C4-2B (cell line): ENCODE results near the gene PCP4.

Source experiments
- H3K27ac ChIP-seq: fragments of 450-650 bp; 2 replicates; pipeline ENCODE4 v1.5.1; 2017
- ZFX ChIP-seq: fragments of 450-650 bp; IDR thresholded peaks from 2 replicates; pipeline ENCODE4 v1.6.1; 2017
- TF ChIP-seq, protein P1 (sequence below): fragments of 450-650 bp; conservative IDR thresholded peaks from 2 replicates; pipeline ENCODE4 v1.5.1; 2017; ENCODE audit warnings: mild to moderate bottlenecking

PCP4 gene

GRCh38 chr21:39842741-39843459, 24.3 kb upstream of the PCP4 start:
- no peak for TF ChIP-seq ZFX
- TF ChIP-seq, protein P1, sequence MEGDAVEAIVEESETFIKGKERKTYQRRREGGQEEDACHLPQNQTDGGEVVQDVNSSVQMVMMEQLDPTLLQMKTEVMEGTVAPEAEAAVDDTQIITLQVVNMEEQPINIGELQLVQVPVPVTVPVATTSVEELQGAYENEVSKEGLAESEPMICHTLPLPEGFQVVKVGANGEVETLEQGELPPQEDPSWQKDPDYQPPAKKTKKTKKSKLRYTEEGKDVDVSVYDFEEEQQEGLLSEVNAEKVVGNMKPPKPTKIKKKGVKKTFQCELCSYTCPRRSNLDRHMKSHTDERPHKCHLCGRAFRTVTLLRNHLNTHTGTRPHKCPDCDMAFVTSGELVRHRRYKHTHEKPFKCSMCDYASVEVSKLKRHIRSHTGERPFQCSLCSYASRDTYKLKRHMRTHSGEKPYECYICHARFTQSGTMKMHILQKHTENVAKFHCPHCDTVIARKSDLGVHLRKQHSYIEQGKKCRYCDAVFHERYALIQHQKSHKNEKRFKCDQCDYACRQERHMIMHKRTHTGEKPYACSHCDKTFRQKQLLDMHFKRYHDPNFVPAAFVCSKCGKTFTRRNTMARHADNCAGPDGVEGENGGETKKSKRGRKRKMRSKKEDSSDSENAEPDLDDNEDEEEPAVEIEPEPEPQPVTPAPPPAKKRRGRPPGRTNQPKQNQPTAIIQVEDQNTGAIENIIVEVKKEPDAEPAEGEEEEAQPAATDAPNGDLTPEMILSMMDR = no peak

DNA sequence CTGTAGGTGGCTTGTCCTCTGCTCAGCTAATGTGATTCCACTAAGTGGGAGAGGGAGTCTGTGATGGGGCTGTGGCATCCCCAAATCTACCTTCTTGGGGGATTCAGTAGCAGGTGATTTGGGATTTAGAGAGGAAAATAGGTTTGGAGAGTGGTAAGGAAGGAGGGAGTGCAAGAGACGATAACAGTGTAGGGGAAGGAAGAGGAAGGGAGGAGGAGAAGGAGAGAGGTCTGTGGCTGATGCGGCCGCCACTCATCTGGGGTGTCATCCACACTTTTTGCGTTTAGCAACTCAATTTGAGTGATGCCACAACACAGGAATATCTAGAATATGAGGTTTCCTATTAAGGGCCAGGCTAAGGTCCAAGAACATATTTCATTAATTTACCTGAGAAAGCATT, 23.8 kb upstream of the PCP4 start:
- no peak for TF ChIP-seq ZFX
- TF ChIP-seq, protein P1 = no peak
- H3K27ac ChIP-seq = no peak overlapping the region

More at GRCh38 chr21:39842741-39843459, 24.3 kb upstream of the PCP4 start:
- H3K27ac ChIP-seq = no peak overlapping the region

GRCh38 chr21:39843916-39844315, 23.3 kb upstream of the PCP4 start:
- H3K27ac ChIP-seq = no peak overlapping the region
- no peak for TF ChIP-seq ZFX
- TF ChIP-seq, protein P1 = no peak

DNA sequence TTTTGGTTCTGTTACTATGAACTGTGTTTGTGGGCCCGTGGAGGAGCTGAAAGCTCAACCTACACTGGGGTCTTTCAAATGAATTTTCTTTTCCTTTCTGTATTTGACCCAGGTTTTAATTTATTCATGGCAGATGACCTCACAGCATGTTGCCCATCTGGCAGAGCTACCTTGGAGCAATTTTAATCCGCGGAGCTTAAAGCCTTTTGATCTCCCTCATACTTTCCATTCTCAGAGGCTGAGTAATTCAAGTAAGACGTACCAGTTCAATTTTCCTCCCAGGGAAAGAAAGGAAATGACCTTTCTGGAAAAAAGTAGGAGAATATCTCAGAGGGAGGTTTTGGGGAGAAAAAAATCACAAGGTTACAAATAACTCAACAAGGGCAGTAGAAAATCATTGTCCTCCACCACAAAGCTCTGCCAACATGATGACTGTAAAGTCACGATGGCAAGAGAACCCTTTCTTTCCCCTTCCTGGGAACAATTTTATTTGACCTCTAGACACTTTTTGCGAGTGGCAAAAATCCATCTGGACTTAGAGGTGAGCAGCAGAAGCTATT, 21.6 kb upstream of the PCP4 start:
- TF ChIP-seq ZFX = no peak
- TF ChIP-seq, protein P1 = no peak
- no peak overlapping the region for H3K27ac ChIP-seq

DNA sequence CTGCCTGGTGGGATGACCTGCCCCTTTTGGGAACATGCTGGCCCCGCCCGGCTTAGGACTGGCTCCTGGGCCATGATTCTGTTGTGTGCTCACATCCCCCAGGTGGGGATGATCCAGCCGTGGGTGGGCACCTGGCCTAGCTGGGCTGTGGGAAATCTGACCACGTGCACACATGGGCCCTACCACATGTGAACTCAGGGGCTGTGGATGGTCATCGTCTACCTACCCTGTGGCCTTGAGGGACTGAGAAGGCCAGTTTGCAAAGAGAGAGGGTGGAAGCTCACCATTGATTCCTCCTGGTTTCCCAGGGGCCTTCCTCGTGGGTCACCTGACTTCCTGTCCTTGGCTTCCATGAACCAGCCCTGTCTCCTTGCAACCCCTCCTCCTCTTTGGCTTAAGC, 19.4 kb upstream of the PCP4 start:
- TF ChIP-seq, protein P1 = no peak
- TF ChIP-seq ZFX = no peak
- no peak overlapping the region for H3K27ac ChIP-seq

- TF ChIP-seq, protein P1 = no peak
- TF ChIP-seq ZFX = no peak
- H3K27ac ChIP-seq = no peak overlapping the region
Measured at GRCh38 chr21:39849014-39849655, 18.1 kb upstream of the PCP4 start.

GRCh38 chr21:39850333-39850732, 16.9 kb upstream of the PCP4 start:
- H3K27ac ChIP-seq = no peak overlapping the region
- TF ChIP-seq, protein P1 = no peak
- no peak for TF ChIP-seq ZFX
